Central memory CD8-positive, alpha-beta T cell (primary cell): ENCODE results near the gene GABBR2.
"Not testable (repeated sequence)": the region's sequence is repeated elsewhere in the genome, so short reads cannot be mapped to it uniquely, and the experiment has no call there.

Experiments used
- ATAC-seq: fragments of 150-1000 bp; cut with Tn5 transposase; replicated peaks from 2 replicates; pipeline ENCODE4 v1.10.0; 2022; ENCODE audit warnings: mild to moderate bottlenecking, moderate FRiP score, moderate number of reproducible peaks; ENCODE audit not compliant: poor library complexity, severe bottlenecking; ENCODE audit errors: extremely low read depth
- DNase-seq, 2 donors: peaks; one replicate each; pipeline ENCODE4 v3.0.0; 2021; ENCODE audit warnings: low spot score in 2 of 2
- H3K27ac Mint-ChIP-seq: one replicate; pipeline ENCODE4 v1.8.0; 2022; ENCODE audit warnings: low read depth, mild to moderate bottlenecking, moderate library complexity, mixed read lengths
- H3K27me3 Mint-ChIP-seq: one replicate; pipeline ENCODE4 v1.8.0; 2022; ENCODE audit warnings: mixed read lengths
- H3K36me3 Mint-ChIP-seq: one replicate; pipeline ENCODE4 v1.8.0; 2022; ENCODE audit warnings: mild to moderate bottlenecking, moderate library complexity, mixed read lengths; ENCODE audit not compliant: insufficient read depth
- H3K4me1 Mint-ChIP-seq: one replicate; pipeline ENCODE4 v1.8.0; 2022; ENCODE audit warnings: mixed read lengths
- H3K4me3 Mint-ChIP-seq: one replicate; pipeline ENCODE4 v1.8.0; 2022; ENCODE audit warnings: mild to moderate bottlenecking, moderate library complexity, mixed read lengths
- H3K9me3 Mint-ChIP-seq: one replicate; pipeline ENCODE4 v1.8.0; 2022; ENCODE audit warnings: mixed read lengths

The GABBR2 gene

DNA sequence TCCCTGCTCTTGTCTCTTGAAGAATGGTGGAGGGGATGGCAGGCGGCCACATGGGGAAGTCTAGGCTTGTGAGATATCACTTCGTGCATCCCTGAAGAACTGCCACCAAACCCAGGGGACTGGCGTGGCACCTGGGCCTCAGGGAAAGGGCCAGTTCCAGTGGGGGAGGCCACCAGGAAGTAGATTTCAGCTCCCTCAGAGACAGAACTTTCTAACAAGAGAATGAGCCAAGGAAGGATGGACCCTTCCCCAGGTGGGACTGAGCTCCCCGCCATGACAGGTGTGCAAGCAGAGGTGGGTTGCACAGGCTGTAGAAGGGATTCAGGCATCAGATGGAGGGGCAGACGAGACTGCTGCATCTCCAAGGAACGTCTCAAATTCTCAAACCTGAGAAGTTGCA, 193.9 kb downstream of the GABBR2 start:
- Mint-ChIP-seq H3K36me3 (no peaks in the 10 kb centered on the region), H3K27ac (no peak overlapping the region), H3K4me3 (no peak overlapping the region), H3K27me3 (peaks cover 28% of the 10 kb centered on the region), H3K9me3 (no peaks in the 10 kb centered on the region), H3K4me1 (no peaks in the 10 kb centered on the region)
- no peak for DNase-seq
- ATAC-seq: no peak

DNA sequence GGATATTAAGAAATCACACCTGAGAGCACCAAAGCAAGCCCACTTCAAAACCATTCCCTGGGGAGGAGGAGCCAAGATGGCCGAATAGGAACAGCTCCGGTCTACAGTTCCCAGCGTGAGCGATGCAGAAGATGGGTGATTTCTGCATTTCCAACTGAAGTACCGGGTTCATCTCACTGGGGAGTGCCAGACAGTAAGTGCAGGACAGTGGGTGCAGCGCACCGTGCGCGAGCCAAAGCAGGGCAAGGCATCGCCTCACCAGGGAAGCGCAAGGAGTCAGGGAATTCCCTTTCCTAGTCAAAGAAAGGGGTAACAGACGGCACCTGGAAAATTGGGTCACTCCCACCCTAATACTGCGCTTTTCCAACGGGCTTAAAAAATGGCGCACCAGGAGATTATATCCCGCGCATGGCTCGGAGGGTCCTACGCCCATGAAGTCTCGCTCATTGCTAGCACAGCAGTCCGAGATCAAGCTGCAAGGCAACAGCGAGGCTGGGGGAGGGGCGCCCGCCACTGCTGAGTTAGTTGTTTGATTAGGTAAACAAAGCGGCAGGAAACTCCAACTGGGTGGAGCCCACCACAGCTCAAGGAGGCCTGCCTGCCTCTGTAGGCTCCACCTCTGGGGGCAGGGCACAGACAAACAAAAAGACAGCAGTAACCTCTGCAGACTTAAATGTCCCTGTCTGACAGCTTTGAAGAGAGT, 200.4 kb downstream of the GABBR2 start:
- H3K4me3 Mint-ChIP-seq, H3K9me3 Mint-ChIP-seq, H3K4me1 Mint-ChIP-seq, H3K36me3 Mint-ChIP-seq, DNase-seq, H3K27ac Mint-ChIP-seq, ATAC-seq: not testable (repeated sequence)
- H3K27me3 Mint-ChIP-seq: peaks cover 35% of the 10 kb centered on the region

DNA sequence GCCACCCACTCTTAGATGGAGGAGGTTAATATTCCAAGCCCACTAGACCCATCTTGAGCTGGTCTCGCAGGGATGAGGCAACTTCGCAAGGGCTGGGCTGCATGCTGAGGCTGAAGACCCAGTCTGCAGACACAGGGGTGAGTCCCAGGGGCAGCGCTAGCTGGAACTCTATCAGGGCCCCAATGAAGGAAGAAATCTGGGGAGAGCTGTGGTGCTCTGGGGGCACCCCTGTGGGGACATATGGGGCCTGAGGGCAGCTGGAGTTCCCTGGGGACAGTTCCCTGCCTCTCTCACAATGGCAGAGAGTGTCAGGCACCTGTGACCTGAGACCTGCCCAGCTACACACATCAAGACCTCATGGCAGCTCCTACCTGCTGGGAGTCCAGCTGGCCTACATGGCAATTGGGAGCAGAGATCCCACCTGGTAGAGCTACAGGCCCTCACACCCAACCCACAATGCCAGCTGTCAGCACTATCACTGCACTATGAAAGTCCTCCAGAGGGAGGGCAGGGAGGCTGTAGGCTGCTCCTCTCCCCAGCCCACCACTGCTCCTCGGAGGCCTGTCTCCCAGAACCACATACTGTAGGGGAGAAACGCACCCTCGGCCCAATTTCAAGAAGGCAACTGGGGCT, 202.2 kb downstream of the GABBR2 start:
- Mint-ChIP-seq H3K4me1 (no peaks in the 10 kb centered on the region), H3K27me3 (peaks cover 46% of the 10 kb centered on the region), H3K9me3 (no peaks in the 10 kb centered on the region), H3K36me3 (peaks cover 3% of the 10 kb centered on the region), H3K4me3 (no peak overlapping the region), H3K27ac (no peak overlapping the region)
- ATAC-seq (no peak), DNase-seq (no peak)

DNA sequence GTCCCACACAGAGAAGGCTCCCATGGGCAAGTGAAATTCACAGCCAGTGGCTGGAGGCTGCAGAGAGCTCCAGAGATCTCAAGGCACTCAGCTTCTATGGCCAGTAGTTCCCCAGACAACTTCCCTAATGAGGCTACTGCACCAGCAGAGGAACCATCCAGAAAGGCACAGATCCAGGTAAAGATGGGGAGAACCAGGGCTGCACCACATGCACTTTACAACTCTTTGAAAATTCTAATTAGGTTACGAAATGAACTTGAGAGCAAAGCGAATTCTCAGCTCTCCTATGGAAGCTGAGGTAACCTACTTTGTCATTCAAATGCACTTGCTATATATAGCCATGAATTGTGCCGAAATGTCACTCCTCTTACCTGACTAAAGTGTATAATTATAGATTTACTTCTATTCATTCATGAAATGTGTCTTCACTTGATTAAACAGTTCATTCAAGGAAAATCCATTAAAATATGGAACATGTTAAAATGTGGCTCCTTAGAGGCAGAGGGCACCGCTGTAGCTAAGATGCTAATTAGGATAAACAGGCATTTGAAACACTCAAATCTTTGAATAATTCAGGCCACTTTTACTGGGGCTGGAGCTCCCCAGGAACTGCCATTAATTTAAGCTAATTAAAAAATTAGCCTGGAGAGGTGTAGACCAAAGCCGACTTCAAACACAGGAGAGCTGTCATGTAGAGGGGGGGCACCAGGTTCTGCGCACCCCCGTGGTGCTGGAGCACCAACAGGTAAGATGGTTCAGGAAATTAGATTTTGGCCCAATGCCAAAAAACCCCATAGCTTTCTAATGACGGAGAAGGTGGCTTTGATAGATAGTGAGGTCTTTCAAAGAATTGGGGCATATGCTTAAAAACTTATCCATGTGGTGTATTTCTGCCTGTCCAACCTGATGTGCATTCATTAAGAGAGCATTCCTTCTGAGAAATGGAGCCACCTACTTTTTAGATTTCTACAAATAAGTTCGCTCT, 204.1 kb downstream of the GABBR2 start:
- Mint-ChIP-seq H3K36me3 (peaks cover 3% of the 10 kb centered on the region), H3K27me3 (peaks cover 57% of the 10 kb centered on the region), H3K9me3 (no peaks in the 10 kb centered on the region), H3K27ac (no peak overlapping the region), H3K4me1 (no peaks in the 10 kb centered on the region), H3K4me3 (no peak overlapping the region)
- no peak for ATAC-seq
- DNase-seq: no peak

DNA sequence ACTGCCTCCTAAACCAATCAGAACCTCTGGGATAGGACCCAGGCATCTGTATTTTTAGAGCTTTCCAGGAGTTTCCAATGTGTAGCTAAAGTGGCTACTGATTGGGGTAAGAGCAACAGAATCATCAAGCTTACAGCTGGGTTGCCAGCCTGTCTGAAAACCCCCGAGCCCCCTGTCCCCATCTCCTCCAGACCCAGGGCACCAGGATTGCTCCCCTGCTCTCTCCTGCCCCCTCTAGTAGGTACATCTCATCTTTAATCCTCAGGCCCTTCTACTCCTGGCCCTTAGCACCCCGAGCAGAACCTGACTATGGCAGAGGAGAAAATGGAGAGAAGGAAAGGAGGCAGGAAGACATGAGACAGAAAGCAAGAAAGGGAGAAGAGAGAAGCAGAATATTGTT, 204.9 kb downstream of the GABBR2 start:
- peaks cover 65% of the 10 kb centered on the region for H3K27me3 Mint-ChIP-seq
- DNase-seq (no peak), ATAC-seq (no peak)
- H3K4me1 Mint-ChIP-seq: no peaks in the 10 kb centered on the region
- peaks cover 3% of the 10 kb centered on the region for H3K36me3 Mint-ChIP-seq
- H3K27ac Mint-ChIP-seq: no peak overlapping the region
- H3K4me3 Mint-ChIP-seq: no peak overlapping the region
- H3K9me3 Mint-ChIP-seq: no peaks in the 10 kb centered on the region

DNA sequence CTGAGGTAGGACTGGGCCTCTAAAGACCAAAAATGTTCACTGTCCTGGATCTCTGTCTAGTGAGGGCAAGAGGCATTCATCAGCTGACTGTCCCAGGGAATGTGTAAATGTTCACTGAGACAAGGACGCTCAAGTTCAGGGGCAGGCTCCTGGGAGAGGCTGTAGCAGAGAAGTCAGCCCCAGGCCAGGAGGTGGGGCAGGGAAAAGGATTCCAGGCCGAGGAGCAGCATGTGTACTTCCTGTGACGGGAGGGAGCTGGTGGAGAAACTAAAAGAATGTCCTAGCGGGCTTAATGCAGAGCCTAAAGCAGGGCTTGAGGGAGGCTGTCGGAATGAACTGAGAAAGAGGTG, 205.8 kb downstream of the GABBR2 start:
- Mint-ChIP-seq H3K9me3 (no peaks in the 10 kb centered on the region), H3K4me1 (no peaks in the 10 kb centered on the region), H3K36me3 (peaks cover 3% of the 10 kb centered on the region), H3K27ac (no peak overlapping the region), H3K27me3 (peaks cover 71% of the 10 kb centered on the region), H3K4me3 (no peak overlapping the region)
- ATAC-seq (no peak), DNase-seq (no peak)

DNA sequence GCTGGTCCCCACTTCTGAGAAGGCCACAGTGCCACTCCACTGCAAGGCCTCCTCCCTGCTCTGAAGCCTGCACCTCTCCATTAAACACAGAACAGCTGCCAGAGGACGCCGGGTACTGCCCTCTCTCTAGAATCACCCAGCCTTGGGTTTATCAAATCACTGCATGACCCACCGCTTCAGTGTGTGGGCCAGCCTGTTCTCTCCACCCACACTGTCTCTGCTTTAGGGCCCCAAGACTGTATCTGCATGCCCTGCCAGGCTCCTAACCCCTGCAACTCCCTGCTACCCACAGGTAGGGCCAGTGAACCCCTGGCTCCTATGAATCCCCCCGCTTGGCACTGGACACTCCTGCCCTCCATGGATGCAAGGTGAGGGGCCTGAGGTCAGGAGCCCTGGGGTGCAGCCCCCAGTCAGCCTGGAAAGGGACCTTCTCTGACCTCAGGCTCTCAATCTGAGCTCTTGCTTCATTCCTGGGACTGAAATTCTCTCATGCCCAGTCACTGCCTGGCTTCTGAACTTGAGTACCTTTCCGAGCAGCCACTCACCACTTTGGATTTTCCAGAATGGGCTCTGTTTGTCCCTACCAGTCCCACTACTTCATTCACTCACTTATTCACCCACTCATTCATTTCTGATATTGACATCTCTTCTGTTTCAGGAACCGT, 206.3 kb downstream of the GABBR2 start:
- H3K36me3 Mint-ChIP-seq: peaks cover 3% of the 10 kb centered on the region
- no peak overlapping the region for H3K4me3 Mint-ChIP-seq
- H3K27me3 Mint-ChIP-seq: peaks cover 70% of the 10 kb centered on the region
- DNase-seq (no peak), ATAC-seq (no peak)
- no peaks in the 10 kb centered on the region for H3K4me1 Mint-ChIP-seq
- no peaks in the 10 kb centered on the region for H3K9me3 Mint-ChIP-seq
- no peak overlapping the region for H3K27ac Mint-ChIP-seq

DNA sequence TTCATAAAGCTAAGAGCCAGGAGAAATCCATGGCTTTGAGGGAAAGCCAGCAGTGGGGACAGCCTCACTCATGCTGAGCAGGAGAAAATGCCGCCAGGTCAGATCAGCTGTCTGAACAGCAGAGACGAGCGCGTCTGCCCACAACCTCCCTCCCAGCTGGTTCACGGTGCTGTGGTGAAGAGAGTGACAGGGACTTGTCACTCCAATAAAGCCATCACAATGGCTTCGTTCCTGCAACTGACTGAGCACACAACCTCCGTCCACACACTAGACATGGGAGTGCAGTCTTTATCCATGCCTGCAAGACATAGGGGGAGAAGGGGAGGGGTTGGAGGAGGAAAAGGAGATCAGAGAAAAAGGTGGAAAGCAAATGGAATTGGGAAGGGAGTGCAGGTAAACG, 206.9 kb downstream of the GABBR2 start:
- Mint-ChIP-seq H3K4me3 (no peak overlapping the region), H3K27ac (no peak overlapping the region), H3K27me3 (peaks cover 71% of the 10 kb centered on the region), H3K4me1 (no peaks in the 10 kb centered on the region), H3K36me3 (no peaks in the 10 kb centered on the region), H3K9me3 (no peaks in the 10 kb centered on the region)
- no peak for ATAC-seq
- DNase-seq: no peak

DNA sequence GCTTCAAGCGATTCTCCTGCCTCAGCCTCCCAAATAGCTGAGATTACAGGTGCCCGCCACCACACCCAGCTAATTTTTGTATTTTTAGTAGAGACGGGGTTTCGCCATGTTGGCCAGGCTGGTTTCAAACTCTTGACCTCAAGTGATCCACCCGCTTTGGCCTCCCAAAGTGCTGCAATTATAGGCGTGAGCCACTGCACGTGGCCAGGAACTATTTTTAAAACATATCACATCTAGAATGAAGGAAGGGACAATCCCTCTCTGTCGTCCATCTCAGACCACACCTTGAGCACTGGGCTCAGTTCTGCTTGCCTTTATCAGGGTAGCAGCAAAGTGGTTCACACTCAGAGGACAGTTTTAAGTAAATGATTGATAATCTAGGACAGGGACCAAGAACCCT, 207.5 kb downstream of the GABBR2 start:
- not testable (repeated sequence) for H3K9me3 Mint-ChIP-seq, DNase-seq, H3K4me1 Mint-ChIP-seq, H3K36me3 Mint-ChIP-seq, H3K4me3 Mint-ChIP-seq, ATAC-seq, H3K27ac Mint-ChIP-seq
- peaks cover 72% of the 10 kb centered on the region for H3K27me3 Mint-ChIP-seq

DNA sequence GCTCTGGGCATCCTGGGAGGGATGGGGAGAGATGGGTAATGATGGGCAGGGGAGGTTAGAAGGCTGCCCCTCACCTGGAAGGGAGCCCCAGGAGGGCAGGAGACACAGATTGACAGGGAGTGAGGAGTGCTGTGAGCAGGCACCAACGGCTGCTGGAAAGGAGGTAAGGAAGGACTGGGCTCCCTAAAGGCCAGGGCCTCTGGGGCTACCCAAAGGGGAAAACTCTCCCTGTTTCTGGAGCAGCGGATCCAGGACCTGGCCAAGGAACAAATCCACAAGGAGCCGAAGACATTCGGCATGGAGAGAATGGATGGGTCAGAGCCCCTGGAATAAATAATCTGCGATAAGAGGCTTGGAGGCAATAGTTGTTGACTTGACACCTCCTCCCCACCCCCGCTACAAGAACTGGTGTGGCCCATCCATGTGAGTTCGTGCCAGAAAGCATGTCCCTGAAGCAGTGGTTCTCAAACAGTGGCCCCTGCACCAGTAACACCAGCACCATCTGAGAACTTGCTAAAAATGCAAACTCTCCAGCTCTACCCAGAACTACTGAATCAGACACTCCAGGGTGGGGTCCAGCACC, 208.3 kb downstream of the GABBR2 start:
- H3K4me3 Mint-ChIP-seq: no peak overlapping the region
- H3K4me1 Mint-ChIP-seq: no peaks in the 10 kb centered on the region
- H3K36me3 Mint-ChIP-seq: no peaks in the 10 kb centered on the region
- ATAC-seq: no peak
- peaks cover 69% of the 10 kb centered on the region for H3K27me3 Mint-ChIP-seq
- no peaks in the 10 kb centered on the region for H3K9me3 Mint-ChIP-seq
- H3K27ac Mint-ChIP-seq: no peak overlapping the region
- no peak for DNase-seq

DNA sequence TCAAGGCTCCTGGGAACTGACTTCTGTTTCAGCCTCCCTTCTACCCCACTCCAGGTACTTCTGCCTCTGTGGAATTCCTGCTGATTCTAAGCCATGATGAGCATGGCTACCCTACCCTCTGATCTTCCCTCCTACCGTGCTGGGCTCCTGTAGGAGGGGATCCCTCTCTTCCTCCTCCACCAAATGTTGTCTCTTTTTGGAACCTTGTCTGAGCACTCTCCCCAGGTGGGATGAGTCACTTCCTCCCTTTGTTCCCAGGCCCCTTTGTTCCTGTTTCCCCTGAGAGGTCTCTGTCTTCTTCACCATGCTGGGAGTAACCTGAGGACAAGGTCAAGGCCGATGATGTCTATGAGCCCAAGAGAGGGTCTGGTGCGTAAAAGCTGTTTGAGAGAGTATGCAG, 213.2 kb downstream of the GABBR2 start:
- Mint-ChIP-seq H3K27ac (no peak overlapping the region), H3K27me3 (peaks cover 69% of the 10 kb centered on the region), H3K4me3 (no peak overlapping the region), H3K9me3 (no peaks in the 10 kb centered on the region), H3K4me1 (no peaks in the 10 kb centered on the region), H3K36me3 (no peaks in the 10 kb centered on the region)
- ATAC-seq (no peak), DNase-seq (no peak)

DNA sequence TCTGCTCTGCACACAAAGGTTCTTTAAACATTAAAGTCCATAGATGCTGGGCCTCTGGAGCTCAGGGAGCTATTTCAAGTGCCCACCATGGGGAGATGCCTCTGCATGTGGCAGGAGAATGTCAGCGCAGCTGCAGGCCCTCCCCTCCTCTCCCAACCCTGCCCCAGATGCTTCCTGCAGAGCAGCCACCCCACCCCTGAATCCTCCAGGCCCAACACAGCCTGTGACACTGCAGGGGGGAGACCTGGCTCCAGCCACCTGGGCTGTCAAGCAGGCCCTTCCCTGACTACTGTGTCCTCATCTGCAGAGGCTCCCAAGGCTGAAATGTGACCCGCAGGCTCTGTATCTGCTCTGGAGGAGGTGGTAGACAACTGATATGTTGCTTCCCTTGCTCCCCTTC, 213.9 kb downstream of the GABBR2 start:
- no peaks in the 10 kb centered on the region for H3K4me1 Mint-ChIP-seq
- no peaks in the 10 kb centered on the region for H3K9me3 Mint-ChIP-seq
- no peaks in the 10 kb centered on the region for H3K36me3 Mint-ChIP-seq
- H3K27me3 Mint-ChIP-seq: peaks cover 62% of the 10 kb centered on the region
- DNase-seq (no peak), ATAC-seq (no peak)
- no peak overlapping the region for H3K4me3 Mint-ChIP-seq
- H3K27ac Mint-ChIP-seq: no peak overlapping the region
